CD14-positive monocyte (primary cell): Measurements from ENCODE around the gene CNTNAP2. TPM values are rescaled to one million over a fixed set of nuclear protein-coding genes. Genes with fewer than 3 reads are reported as not detected.

ENCODE experiments used
- DNase-seq, 3 donors: peaks; one replicate each; pipeline ENCODE4 v3.0.0-alpha.2; 2011 to 2022
- H2AFZ ChIP-seq: 2 replicates; pipeline ENCODE4 v1.6.0; 2012; ENCODE audit warnings: mild to moderate bottlenecking, low read depth, low read length, inconsistent platforms; ENCODE audit not compliant: insufficient read depth, poor library complexity, severe bottlenecking
- H3K27ac ChIP-seq, 2 donors: 1 replicate in 1 of 2; 2 replicates in 1 of 2; pipeline ENCODE4 v1.5.1; 2012 to 2013; ENCODE audit warnings: low read length in 2 of 2, control low read depth in 1 of 2, inconsistent platforms in 1 of 2, low read depth in 1 of 2, mild to moderate bottlenecking in 1 of 2
- H3K27me3 ChIP-seq, 2 donors: one replicate each; pipeline versions ENCODE4 v1.6.0 to v1.6.1; 2011 to 2013; ENCODE audit warnings: low read length in 2 of 2; ENCODE audit not compliant: control insufficient read depth in 2 of 2, insufficient read depth in 2 of 2
- H3K36me3 ChIP-seq, 2 donors: replicated peaks in 1 of 2; 1 replicate in 1 of 2; 2 replicates in 1 of 2; pipeline versions ENCODE4 v1.5.1 to v1.6.1; 2012 to 2013; ENCODE audit warnings: low read length in 2 of 2, control low read depth in 1 of 2, inconsistent platforms in 1 of 2, mild to moderate bottlenecking in 1 of 2; ENCODE audit not compliant: insufficient read depth in 2 of 2, control insufficient read depth in 1 of 2
- H3K4me1 ChIP-seq, 2 donors: 1 replicate in 1 of 2; 2 replicates in 1 of 2; pipeline versions ENCODE4 v1.5.1 to v1.6.1; 2012 to 2013; ENCODE audit warnings: low read length in 2 of 2, control low read depth in 1 of 2, inconsistent platforms in 1 of 2, mild to moderate bottlenecking in 1 of 2, moderate library complexity in 1 of 2; ENCODE audit not compliant: insufficient read depth in 2 of 2, control insufficient read depth in 1 of 2
- H3K4me2 ChIP-seq: replicated peaks from 2 replicates; pipeline ENCODE3; 2012; ENCODE audit warnings: low read length, moderate library complexity, mild to moderate bottlenecking; ENCODE audit not compliant: poor library complexity, severe bottlenecking; ENCODE audit errors: extremely low read depth
- H3K4me3 ChIP-seq, 3 experiments: fragments of 200-600 bp in 1 of 3; sonication (generic) in 1 of 3; replicated peaks in 1 of 3; 1 replicate in 2 of 3; 2 replicates in 1 of 3; pipeline ENCODE4 v1.5.1; 2011 to 2013; ENCODE audit warnings: low read length in 3 of 3, mild to moderate bottlenecking in 3 of 3, control low read depth in 2 of 3, low read depth in 2 of 3, inconsistent platforms in 1 of 3, moderate library complexity in 1 of 3
- H3K79me2 ChIP-seq: 2 replicates; pipeline ENCODE4 v1.6.0; 2012; ENCODE audit warnings: mild to moderate bottlenecking, control low read depth, inconsistent platforms, low read length, moderate library complexity; ENCODE audit not compliant: insufficient read depth
- H3K9ac ChIP-seq: 2 replicates; pipeline ENCODE4 v1.6.0; 2017; ENCODE audit warnings: low read length, mild to moderate bottlenecking; ENCODE audit not compliant: insufficient read depth, poor library complexity, severe bottlenecking
- H3K9me3 ChIP-seq, 2 donors: replicated peaks in 1 of 2; 1 replicate in 1 of 2; 2 replicates in 1 of 2; pipeline versions ENCODE4 v1.5.1 to v1.6.1; 2012 to 2013; ENCODE audit warnings: low read length in 2 of 2, control low read depth in 1 of 2; ENCODE audit not compliant: control insufficient read depth in 1 of 2, insufficient read depth in 1 of 2
- H4K20me1 ChIP-seq: 2 replicates; pipeline ENCODE4 v1.6.0; 2012; ENCODE audit warnings: mild to moderate bottlenecking, low read length, control low read depth, moderate library complexity; ENCODE audit not compliant: insufficient read depth
- H3K27ac Mint-ChIP-seq, 7 donors: one replicate each; pipeline ENCODE4 v1.8.0; 2020; ENCODE audit warnings: mild to moderate bottlenecking in 7 of 7, mixed read lengths in 7 of 7, moderate library complexity in 6 of 7, inconsistent platforms in 2 of 7
- H3K27me3 Mint-ChIP-seq, 3 donors: one replicate each; pipeline ENCODE4 v1.8.0; 2021 to 2022; ENCODE audit warnings: low read depth in 3 of 3, mild to moderate bottlenecking in 3 of 3, mixed read lengths in 3 of 3, moderate library complexity in 3 of 3, inconsistent platforms in 1 of 3
- H3K36me3 Mint-ChIP-seq, 2 donors: one replicate each; pipeline ENCODE4 v1.8.0; 2020; ENCODE audit warnings: mixed read lengths in 2 of 2, inconsistent platforms in 1 of 2, mild to moderate bottlenecking in 1 of 2
- H3K4me1 Mint-ChIP-seq: one replicate; pipeline ENCODE4 v1.8.0; 2020; ENCODE audit warnings: mild to moderate bottlenecking, mixed read lengths
- H3K4me3 Mint-ChIP-seq, 2 donors: one replicate each; pipeline ENCODE4 v1.8.0; 2020; ENCODE audit warnings: mild to moderate bottlenecking in 2 of 2, mixed read lengths in 2 of 2, moderate library complexity in 1 of 2
- H3K9me3 Mint-ChIP-seq, 7 donors: one replicate each; pipeline ENCODE4 v1.8.0; 2020 to 2022; ENCODE audit warnings: mixed read lengths in 7 of 7, mild to moderate bottlenecking in 6 of 7, moderate library complexity in 6 of 7, inconsistent platforms in 2 of 7
- WGBS: methylation state at CpG from one replicate; pipeline ENCODE4 v1.1.5; 2013; ENCODE audit warnings: missing lambda C conversion rate; ENCODE audit not compliant: insufficient coverage; 5-methylcytosine and 5-hydroxymethylcytosine counted together
- intact Hi-C, 2 donors: fragments of 100-400 bp; cut with micrococcal nuclease; formaldehyde crosslinking; loops; one replicate each; pipeline versions ENCODE4 v1.15.0 to v1.15.1; 2023
- polyA plus RNA-seq, 3 donors: library from polyadenylated mRNA; depleted of rRNA in 1 of 3; unstranded in 2 of 3; stranded (reverse) in 1 of 3; fragments of 300-500 nt in 2 of 3; fragments of >200 nt in 1 of 3; fragmentation: Illumina TruSeq in 2 of 3; gene quantifications; 1 replicate in 2 of 3; 2 replicates in 1 of 3; pipeline ENCODE4 v1.2.3, GENCODE V29; 2012 to 2021
- TF ChIP-seq, protein P1 (sequence below): fragments of 200-600 bp; IDR thresholded peaks from one replicate; pipeline ENCODE4 v1.8.0; 2022; ENCODE audit warnings: antibody characterized with exemption, mild to moderate bottlenecking

CNTNAP2 gene
- polyA plus RNA-seq, 3 donors = 0.01 TPM; not detected in 2

DNA sequence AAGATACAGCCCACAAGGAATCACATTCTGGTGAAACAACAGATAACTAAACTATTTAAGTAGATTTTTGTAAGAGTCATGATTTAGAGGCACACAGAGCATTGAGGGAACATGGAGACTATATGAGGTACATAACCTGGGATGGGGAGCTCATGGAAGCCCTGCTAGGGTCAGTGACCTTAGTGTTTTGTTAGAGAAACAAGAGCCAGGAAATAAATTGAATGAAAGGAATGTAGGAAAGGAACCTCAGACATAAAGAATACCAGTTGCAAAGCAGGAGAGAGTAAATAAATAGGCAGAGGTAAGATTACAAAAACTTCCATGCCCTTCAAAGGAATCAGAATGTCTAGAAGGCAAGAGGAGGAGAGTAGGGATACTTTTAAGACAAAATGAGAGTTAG lies 1076.9 kb downstream of the CNTNAP2 start:
- no peak overlapping the region for H3K4me3 ChIP-seq
- no peaks in the 10 kb centered on the region for H3K79me2 ChIP-seq
- peaks cover 0 to 2% (median 0%) of the 10 kb centered on the region in 3 donors for H3K27me3 Mint-ChIP-seq
- H3K9me3 Mint-ChIP-seq = peaks cover 2 to 9% (median 6%) of the 10 kb centered on the region in 7 donors
- no peak overlapping the region for H3K4me2 ChIP-seq
- intact Hi-C loops = no loop called here
- H3K27ac Mint-ChIP-seq = no peak overlapping the region
- no peaks in the 10 kb centered on the region for H4K20me1 ChIP-seq
- no peaks in the 10 kb centered on the region for H3K27me3 ChIP-seq
- TF ChIP-seq, protein P1, sequence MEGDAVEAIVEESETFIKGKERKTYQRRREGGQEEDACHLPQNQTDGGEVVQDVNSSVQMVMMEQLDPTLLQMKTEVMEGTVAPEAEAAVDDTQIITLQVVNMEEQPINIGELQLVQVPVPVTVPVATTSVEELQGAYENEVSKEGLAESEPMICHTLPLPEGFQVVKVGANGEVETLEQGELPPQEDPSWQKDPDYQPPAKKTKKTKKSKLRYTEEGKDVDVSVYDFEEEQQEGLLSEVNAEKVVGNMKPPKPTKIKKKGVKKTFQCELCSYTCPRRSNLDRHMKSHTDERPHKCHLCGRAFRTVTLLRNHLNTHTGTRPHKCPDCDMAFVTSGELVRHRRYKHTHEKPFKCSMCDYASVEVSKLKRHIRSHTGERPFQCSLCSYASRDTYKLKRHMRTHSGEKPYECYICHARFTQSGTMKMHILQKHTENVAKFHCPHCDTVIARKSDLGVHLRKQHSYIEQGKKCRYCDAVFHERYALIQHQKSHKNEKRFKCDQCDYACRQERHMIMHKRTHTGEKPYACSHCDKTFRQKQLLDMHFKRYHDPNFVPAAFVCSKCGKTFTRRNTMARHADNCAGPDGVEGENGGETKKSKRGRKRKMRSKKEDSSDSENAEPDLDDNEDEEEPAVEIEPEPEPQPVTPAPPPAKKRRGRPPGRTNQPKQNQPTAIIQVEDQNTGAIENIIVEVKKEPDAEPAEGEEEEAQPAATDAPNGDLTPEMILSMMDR = no peak
- DNase-seq = no peak
- H3K9ac ChIP-seq = no peak overlapping the region
- H3K27ac ChIP-seq = no peak overlapping the region
- H3K4me1 Mint-ChIP-seq = no peaks in the 10 kb centered on the region
- peaks cover 0 to 12% of the 10 kb centered on the region in 2 donors for H3K9me3 ChIP-seq
- H3K36me3 Mint-ChIP-seq = no peaks in the 10 kb centered on the region
- no peak overlapping the region for H3K4me3 Mint-ChIP-seq
- H3K36me3 ChIP-seq = no peaks in the 10 kb centered on the region
- no peaks in the 10 kb centered on the region for H3K4me1 ChIP-seq
- H2AFZ ChIP-seq = no peak overlapping the region

DNA sequence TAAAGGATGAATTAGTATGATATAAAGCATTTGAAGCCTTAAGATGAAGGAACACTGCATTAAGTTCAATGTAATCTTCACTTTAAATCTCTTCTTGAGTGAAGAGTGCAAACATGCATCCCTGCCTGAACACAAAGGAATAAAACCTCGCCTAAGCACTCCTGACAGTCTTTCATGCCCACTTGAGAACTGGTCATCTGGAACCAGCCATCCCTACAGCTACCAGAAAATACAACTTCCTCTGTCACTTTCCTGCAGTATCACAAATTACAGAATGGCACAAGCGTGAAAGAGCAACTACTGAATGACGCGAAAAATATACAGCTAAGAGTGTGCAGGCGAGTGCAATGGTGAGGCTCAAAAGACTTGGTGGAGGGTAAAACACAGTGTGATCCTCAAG lies 1079.9 kb downstream of the CNTNAP2 start:
- H3K27ac Mint-ChIP-seq = no peak overlapping the region
- Histone ChIP-seq H3K4me1 (no peaks in the 10 kb centered on the region), H3K9ac (no peak overlapping the region), H3K4me2 (no peak overlapping the region), H4K20me1 (no peaks in the 10 kb centered on the region), H2AFZ (no peak overlapping the region), H3K27me3 (no peaks in the 10 kb centered on the region), H3K36me3 (no peaks in the 10 kb centered on the region), H3K27ac (no peak overlapping the region), H3K79me2 (no peaks in the 10 kb centered on the region), H3K4me3 (no peak overlapping the region), H3K9me3 (peaks cover 6 to 22% of the 10 kb centered on the region in 2 donors)
- peaks cover 0 to 18% (median 7%) of the 10 kb centered on the region in 7 donors for H3K9me3 Mint-ChIP-seq
- H3K4me3 Mint-ChIP-seq = no peak overlapping the region
- H3K4me1 Mint-ChIP-seq = no peaks in the 10 kb centered on the region
- WGBS = 100% methylated on average over 1 of the region's 5 CpGs
- TF ChIP-seq, protein P1 = no peak
- no peak for DNase-seq
- H3K27me3 Mint-ChIP-seq = no peaks in the 10 kb centered on the region
- H3K36me3 Mint-ChIP-seq = no peaks in the 10 kb centered on the region
- intact Hi-C loops = no loop called here
